ENCODE measurements around the gene LONP1.

DNA sequence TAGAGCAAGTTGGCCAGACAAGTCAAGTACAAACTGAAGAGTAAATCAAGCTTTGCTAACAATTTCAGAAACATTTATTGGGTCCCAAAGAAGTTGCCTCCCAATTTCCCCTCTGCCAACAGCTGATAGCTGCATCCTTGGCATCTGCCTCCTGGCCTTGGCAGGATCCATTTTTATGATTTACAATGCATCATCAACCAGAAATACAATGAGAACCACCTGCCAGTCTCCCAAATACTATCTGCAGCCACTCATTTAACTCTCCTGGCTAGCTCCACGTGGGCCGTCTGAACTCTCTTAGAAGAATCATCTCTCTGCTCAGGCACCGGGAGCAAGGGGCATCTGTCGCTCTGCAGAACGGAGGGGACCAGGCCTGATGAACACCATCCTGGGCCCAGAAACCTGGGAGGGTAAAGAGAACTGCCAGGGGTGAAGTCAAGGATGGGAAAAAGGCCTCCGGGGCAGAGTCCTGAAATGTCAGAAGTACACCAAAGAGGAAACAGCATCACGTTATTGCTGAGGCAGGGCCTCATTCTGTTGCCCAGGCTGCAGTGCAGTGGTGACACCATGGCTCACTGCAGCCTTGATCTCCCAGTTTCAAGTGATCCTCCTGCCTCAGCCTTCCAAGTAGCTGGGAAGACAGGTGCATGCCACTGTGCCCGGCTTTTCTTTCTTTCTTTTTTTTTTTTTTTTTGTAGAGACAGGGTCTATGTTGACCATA lies 2.6 kb downstream of the LONP1 start:
- TF ChIP-seq POLR2AphosphoS5 (IDR thresholded peaks at IDR 0.05; ENCODE audit: low read depth, low read length), result no peak
- TF ChIP-seq POLR2A (IDR thresholded peaks at IDR 0.05; ENCODE audit: borderline replicate concordance, extremely low read depth, insufficient read depth, insufficient read length), result no peak
- TF ChIP-seq, protein P1, sequence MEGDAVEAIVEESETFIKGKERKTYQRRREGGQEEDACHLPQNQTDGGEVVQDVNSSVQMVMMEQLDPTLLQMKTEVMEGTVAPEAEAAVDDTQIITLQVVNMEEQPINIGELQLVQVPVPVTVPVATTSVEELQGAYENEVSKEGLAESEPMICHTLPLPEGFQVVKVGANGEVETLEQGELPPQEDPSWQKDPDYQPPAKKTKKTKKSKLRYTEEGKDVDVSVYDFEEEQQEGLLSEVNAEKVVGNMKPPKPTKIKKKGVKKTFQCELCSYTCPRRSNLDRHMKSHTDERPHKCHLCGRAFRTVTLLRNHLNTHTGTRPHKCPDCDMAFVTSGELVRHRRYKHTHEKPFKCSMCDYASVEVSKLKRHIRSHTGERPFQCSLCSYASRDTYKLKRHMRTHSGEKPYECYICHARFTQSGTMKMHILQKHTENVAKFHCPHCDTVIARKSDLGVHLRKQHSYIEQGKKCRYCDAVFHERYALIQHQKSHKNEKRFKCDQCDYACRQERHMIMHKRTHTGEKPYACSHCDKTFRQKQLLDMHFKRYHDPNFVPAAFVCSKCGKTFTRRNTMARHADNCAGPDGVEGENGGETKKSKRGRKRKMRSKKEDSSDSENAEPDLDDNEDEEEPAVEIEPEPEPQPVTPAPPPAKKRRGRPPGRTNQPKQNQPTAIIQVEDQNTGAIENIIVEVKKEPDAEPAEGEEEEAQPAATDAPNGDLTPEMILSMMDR (IDR thresholded peaks at IDR 0.05 in 2 of 3, conservative IDR thresholded peaks at IDR 0.05 in 1 of 3; ENCODE audit: borderline replicate concordance in 1 of 3, insufficient read depth in 1 of 3, low read depth in 2 of 3, low read length in 2 of 3), result no peak
